GM12878 (cell line): Measurements from ENCODE around the gene RHEX. TPM values are rescaled to one million over a fixed set of nuclear protein-coding genes. Genes with fewer than 3 reads are reported as not detected.

ENCODE experiments used
- CEBPB ChIP-seq, 2 experiments: fragments of 150-350 bp in 1 of 2; IDR thresholded peaks; 2 replicates each; pipeline ENCODE4 v1.6.1; 2012 to 2014; ENCODE audit warnings: low read depth in 2 of 2, low read length in 2 of 2, borderline replicate concordance in 1 of 2, inconsistent platforms in 1 of 2
- EED ChIP-seq: sonication (generic); IDR thresholded peaks from 2 replicates; pipeline ENCODE4 v1.6.1; 2016; ENCODE audit warnings: antibody characterized with exemption, low read depth
- EGR1 ChIP-seq, 2 experiments: IDR thresholded peaks; 1 replicate in 1 of 2; 2 replicates in 1 of 2; pipeline ENCODE4 v1.6.1; 2011 to 2012; ENCODE audit warnings: low read depth in 2 of 2, low read length in 2 of 2, borderline replicate concordance in 1 of 2, mild to moderate bottlenecking in 1 of 2, moderate library complexity in 1 of 2
- ESRRA ChIP-seq: IDR thresholded peaks from 2 replicates; pipeline ENCODE4 v1.6.1; 2012; ENCODE audit warnings: mild to moderate bottlenecking, low read length, improper control_type of control experiment
- KLF5 ChIP-seq: fragments of 450-650 bp; IDR thresholded peaks from 2 replicates; pipeline ENCODE4 v1.6.1; 2014; ENCODE audit warnings: mild to moderate bottlenecking; ENCODE audit not compliant: partially characterized antibody
- MYB ChIP-seq: fragments of 150-350 bp; IDR thresholded peaks from 2 replicates; pipeline ENCODE4 v1.6.1; 2014; ENCODE audit warnings: mild to moderate bottlenecking, low read depth, low read length, borderline replicate concordance
- NFYB ChIP-seq: IDR thresholded peaks from 2 replicates; pipeline ENCODE4 v1.6.1; 2011; ENCODE audit warnings: low read depth, mild to moderate bottlenecking, low read length, improper control_type of control experiment, moderate library complexity; ENCODE audit not compliant: insufficient read depth
- SREBF2 ChIP-seq: IDR thresholded peaks from 2 replicates; pipeline ENCODE4 v1.6.1; 2012; ENCODE audit warnings: mild to moderate bottlenecking, low read length
- TBL1XR1 ChIP-seq: IDR thresholded peaks from 2 replicates; pipeline ENCODE4 v1.6.1; 2012; ENCODE audit warnings: low read depth, low read length, improper control_type of control experiment
- TCF12 ChIP-seq: IDR thresholded peaks from 2 replicates; pipeline ENCODE4 v1.6.1; 2011; ENCODE audit warnings: low read depth, mild to moderate bottlenecking, low read length
- TCF3 ChIP-seq: IDR thresholded peaks from 2 replicates; pipeline ENCODE4 v1.6.1; 2012; ENCODE audit warnings: low read depth, mild to moderate bottlenecking, low read length, borderline replicate concordance; ENCODE audit not compliant: insufficient read depth
- ZNF217 ChIP-seq: fragments of 450-650 bp; IDR thresholded peaks from 2 replicates; pipeline ENCODE4 v1.6.1; 2017; ENCODE audit warnings: antibody characterized with exemption, mild to moderate bottlenecking
- polyA plus RNA-seq, 11 experiments: library from polyadenylated mRNA; depleted of rRNA in 4 of 11; unstranded in 6 of 11; stranded (reverse) in 5 of 11; fragments of >200 nt; fragmentation: Nextera tagmentation in 4 of 11; fragmentation: Illumina TruSeq in 1 of 11; extraction: Ambion mirVana in 4 of 11; extraction: Trizol in 1 of 11; gene quantifications; 1 replicate in 1 of 11; 2 replicates in 10 of 11; pipeline versions ENCODE4 v1.2.1 to v1.2.3, GENCODE V29; 2011 to 2016; ENCODE audit warnings: inconsistent platforms in 2 of 11, missing spikeins in 2 of 11, low read depth in 1 of 11
- total RNA-seq, 4 experiments: library from RNA; depleted of rRNA in 3 of 4; stranded (reverse); fragments of >200 nt in 3 of 4; fragmentation: Illumina TruSeq in 1 of 4; extraction: Trizol in 1 of 4; gene quantifications; 2 replicates each; pipeline versions ENCODE4 v1.2.1 to v1.2.3, GENCODE V29; 2013 to 2021
- TF ChIP-seq, protein P1 (sequence below): IDR thresholded peaks from 2 replicates; pipeline ENCODE4 v1.6.1; 2012; ENCODE audit warnings: low read depth, low read length, improper control_type of control experiment
- TF ChIP-seq, protein P2 (sequence below): fragments of 450-650 bp; conservative IDR thresholded peaks from 2 replicates; pipeline ENCODE4 v1.6.1; 2017; ENCODE audit warnings: mild to moderate bottlenecking, moderate library complexity
- TF ChIP-seq, protein P3 (sequence below), 3 experiments: IDR thresholded peaks in 2 of 3; conservative IDR thresholded peaks in 1 of 3; 2 replicates each; pipeline ENCODE4 v1.5.1; 2011; ENCODE audit warnings: low read depth in 3 of 3, low read length in 3 of 3, mild to moderate bottlenecking in 3 of 3, control low read depth in 2 of 3, moderate library complexity in 2 of 3, inconsistent platforms in 1 of 3, mixed read lengths in 1 of 3; ENCODE audit not compliant: control insufficient read depth in 2 of 3, insufficient read depth in 1 of 3; ENCODE audit errors: extremely low read depth in 1 of 3
- TF ChIP-seq, protein P4 (sequence below): fragments of 450-650 bp; IDR thresholded peaks from 2 replicates; pipeline ENCODE4 v1.6.1; 2017; ENCODE audit warnings: low read depth, mild to moderate bottlenecking, moderate library complexity
- TF ChIP-seq, protein P5 (sequence below): fragments of 450-650 bp; formaldehyde crosslinking; IDR thresholded peaks from 2 replicates; pipeline ENCODE4 v1.4.0; 2020; ENCODE audit warnings: mild to moderate bottlenecking, moderate library complexity

RHEX gene
- total and polyA plus RNA-seq, 10 of the 15 experiments (the other 5 are each of a cell fraction or from before 2014, with no cell fraction given) = 2.4 to 11.4 (median 5.7) TPM

DNA sequence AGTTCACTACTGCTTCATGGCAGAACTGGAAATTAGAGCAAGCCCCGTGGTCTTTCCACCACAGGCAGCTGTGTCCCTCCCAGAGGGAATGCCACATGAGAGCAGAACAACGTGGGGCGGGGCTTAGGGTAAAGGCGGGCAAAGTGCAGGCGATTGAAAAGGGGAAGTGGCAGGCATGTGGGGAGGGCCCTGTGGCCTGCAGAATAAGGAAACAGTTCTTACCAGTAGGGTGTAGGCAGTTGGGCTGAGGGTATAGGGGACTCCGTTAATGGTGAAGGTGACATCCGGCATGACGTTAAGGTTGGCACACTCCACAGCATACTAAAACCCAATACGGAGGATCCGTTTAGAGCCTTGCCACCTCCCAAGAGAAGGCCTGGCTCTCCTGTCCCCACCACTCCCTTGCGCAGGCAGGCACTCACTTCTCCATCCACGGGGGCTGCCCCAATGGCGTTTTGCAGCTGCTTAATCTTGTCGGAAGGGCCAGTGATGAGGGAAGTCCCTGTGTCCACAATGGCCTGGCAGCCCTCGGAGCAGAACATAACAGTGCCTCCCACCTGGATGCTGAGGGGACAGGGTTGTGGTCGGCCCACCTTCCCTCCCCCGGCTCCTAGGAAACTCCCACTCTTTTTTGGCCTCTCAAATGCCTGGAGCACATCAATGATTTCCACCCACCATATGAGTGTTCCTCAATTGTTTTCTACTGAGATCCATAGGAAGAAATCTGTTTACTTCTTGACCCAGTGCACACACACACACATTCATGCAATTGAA is 40.7 kb upstream of the RHEX start (continued):
- TF ChIP-seq, protein P1, sequence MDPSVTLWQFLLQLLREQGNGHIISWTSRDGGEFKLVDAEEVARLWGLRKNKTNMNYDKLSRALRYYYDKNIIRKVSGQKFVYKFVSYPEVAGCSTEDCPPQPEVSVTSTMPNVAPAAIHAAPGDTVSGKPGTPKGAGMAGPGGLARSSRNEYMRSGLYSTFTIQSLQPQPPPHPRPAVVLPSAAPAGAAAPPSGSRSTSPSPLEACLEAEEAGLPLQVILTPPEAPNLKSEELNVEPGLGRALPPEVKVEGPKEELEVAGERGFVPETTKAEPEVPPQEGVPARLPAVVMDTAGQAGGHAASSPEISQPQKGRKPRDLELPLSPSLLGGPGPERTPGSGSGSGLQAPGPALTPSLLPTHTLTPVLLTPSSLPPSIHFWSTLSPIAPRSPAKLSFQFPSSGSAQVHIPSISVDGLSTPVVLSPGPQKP = no peak
- no peak for TF ChIP-seq ZNF217
- no peak for TF ChIP-seq TBL1XR1
- no peak for TF ChIP-seq ESRRA
- TF ChIP-seq, protein P2, sequence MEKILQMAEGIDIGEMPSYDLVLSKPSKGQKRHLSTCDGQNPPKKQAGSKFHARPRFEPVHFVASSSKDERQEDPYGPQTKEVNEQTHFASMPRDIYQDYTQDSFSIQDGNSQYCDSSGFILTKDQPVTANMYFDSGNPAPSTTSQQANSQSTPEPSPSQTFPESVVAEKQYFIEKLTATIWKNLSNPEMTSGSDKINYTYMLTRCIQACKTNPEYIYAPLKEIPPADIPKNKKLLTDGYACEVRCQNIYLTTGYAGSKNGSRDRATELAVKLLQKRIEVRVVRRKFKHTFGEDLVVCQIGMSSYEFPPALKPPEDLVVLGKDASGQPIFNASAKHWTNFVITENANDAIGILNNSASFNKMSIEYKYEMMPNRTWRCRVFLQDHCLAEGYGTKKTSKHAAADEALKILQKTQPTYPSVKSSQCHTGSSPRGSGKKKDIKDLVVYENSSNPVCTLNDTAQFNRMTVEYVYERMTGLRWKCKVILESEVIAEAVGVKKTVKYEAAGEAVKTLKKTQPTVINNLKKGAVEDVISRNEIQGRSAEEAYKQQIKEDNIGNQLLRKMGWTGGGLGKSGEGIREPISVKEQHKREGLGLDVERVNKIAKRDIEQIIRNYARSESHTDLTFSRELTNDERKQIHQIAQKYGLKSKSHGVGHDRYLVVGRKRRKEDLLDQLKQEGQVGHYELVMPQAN = no peak
- no peak for TF ChIP-seq SREBF2
- TF ChIP-seq EED = no peak
- no peak for TF ChIP-seq EGR1 (IDR thresholded peaks at IDR 0.05; ENCODE audit: borderline replicate concordance in 1 of 2, low read depth in 2 of 2, low read length in 2 of 2)
- TF ChIP-seq NFYB = no peak
- TF ChIP-seq, protein P3, sequence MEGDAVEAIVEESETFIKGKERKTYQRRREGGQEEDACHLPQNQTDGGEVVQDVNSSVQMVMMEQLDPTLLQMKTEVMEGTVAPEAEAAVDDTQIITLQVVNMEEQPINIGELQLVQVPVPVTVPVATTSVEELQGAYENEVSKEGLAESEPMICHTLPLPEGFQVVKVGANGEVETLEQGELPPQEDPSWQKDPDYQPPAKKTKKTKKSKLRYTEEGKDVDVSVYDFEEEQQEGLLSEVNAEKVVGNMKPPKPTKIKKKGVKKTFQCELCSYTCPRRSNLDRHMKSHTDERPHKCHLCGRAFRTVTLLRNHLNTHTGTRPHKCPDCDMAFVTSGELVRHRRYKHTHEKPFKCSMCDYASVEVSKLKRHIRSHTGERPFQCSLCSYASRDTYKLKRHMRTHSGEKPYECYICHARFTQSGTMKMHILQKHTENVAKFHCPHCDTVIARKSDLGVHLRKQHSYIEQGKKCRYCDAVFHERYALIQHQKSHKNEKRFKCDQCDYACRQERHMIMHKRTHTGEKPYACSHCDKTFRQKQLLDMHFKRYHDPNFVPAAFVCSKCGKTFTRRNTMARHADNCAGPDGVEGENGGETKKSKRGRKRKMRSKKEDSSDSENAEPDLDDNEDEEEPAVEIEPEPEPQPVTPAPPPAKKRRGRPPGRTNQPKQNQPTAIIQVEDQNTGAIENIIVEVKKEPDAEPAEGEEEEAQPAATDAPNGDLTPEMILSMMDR (IDR thresholded peaks at IDR 0.05 in 2 of 3, conservative IDR thresholded peaks at IDR 0.05 in 1 of 3; ENCODE audit: control insufficient read depth in 2 of 3, extremely low read depth in 1 of 3, insufficient read depth in 1 of 3, low read depth in 3 of 3, low read length in 3 of 3) = no peak
- TF ChIP-seq, protein P4, sequence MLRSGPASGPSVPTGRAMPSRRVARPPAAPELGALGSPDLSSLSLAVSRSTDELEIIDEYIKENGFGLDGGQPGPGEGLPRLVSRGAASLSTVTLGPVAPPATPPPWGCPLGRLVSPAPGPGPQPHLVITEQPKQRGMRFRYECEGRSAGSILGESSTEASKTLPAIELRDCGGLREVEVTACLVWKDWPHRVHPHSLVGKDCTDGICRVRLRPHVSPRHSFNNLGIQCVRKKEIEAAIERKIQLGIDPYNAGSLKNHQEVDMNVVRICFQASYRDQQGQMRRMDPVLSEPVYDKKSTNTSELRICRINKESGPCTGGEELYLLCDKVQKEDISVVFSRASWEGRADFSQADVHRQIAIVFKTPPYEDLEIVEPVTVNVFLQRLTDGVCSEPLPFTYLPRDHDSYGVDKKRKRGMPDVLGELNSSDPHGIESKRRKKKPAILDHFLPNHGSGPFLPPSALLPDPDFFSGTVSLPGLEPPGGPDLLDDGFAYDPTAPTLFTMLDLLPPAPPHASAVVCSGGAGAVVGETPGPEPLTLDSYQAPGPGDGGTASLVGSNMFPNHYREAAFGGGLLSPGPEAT = peak; percentile 74; the same call in 1 of the 2 replicates
- no peak for TF ChIP-seq CEBPB (IDR thresholded peaks at IDR 0.05; ENCODE audit: borderline replicate concordance in 1 of 2, low read depth in 2 of 2, low read length in 2 of 2)
- no peak for TF ChIP-seq KLF5
- TF ChIP-seq TCF12 = 0 out of 2 replicates have a peak, but pooled peaks have one; percentile 25
- TF ChIP-seq, protein P5, sequence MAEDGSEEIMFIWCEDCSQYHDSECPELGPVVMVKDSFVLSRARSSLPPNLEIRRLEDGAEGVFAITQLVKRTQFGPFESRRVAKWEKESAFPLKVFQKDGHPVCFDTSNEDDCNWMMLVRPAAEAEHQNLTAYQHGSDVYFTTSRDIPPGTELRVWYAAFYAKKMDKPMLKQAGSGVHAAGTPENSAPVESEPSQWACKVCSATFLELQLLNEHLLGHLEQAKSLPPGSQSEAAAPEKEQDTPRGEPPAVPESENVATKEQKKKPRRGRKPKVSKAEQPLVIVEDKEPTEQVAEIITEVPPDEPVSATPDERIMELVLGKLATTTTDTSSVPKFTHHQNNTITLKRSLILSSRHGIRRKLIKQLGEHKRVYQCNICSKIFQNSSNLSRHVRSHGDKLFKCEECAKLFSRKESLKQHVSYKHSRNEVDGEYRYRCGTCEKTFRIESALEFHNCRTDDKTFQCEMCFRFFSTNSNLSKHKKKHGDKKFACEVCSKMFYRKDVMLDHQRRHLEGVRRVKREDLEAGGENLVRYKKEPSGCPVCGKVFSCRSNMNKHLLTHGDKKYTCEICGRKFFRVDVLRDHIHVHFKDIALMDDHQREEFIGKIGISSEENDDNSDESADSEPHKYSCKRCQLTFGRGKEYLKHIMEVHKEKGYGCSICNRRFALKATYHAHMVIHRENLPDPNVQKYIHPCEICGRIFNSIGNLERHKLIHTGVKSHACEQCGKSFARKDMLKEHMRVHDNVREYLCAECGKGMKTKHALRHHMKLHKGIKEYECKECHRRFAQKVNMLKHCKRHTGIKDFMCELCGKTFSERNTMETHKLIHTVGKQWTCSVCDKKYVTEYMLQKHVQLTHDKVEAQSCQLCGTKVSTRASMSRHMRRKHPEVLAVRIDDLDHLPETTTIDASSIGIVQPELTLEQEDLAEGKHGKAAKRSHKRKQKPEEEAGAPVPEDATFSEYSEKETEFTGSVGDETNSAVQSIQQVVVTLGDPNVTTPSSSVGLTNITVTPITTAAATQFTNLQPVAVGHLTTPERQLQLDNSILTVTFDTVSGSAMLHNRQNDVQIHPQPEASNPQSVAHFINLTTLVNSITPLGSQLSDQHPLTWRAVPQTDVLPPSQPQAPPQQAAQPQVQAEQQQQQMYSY (CRISPR knock-in tag) = no peak
- no peak for TF ChIP-seq MYB
- no peak for TF ChIP-seq TCF3
